Ascending aorta (tissue), 2 donors: ENCODE data around the gene TGFB2. TPM values are rescaled to one million over a fixed set of nuclear protein-coding genes. Genes with fewer than 3 reads are reported as not detected.

ENCODE experiments used
- DNase-seq, 2 donors: peaks; one replicate each; pipeline ENCODE4 v3.0.0-alpha.2; 2019; ENCODE audit warnings: low spot score in 2 of 2
- H3K27ac ChIP-seq, 2 donors: fragments of 200-600 bp; sonication (generic); one replicate each; pipeline ENCODE4 v1.5.1; 2016 to 2017; ENCODE audit warnings: mild to moderate bottlenecking in 1 of 2
- H3K27me3 ChIP-seq: fragments of 200-600 bp; sonication (generic); one replicate; pipeline ENCODE4 v1.5.1; 2017
- H3K36me3 ChIP-seq, 2 donors: fragments of 200-600 bp; sonication (generic); one replicate each; pipeline ENCODE4 v1.5.1; 2016
- H3K4me1 ChIP-seq, 2 donors: fragments of 200-600 bp; sonication (generic); one replicate each; pipeline ENCODE4 v1.5.1; 2016 to 2017; ENCODE audit warnings: mild to moderate bottlenecking in 1 of 2
- H3K4me3 ChIP-seq, 2 donors: fragments of 200-600 bp; sonication (generic); one replicate each; pipeline ENCODE4 v1.5.1; 2016 to 2017; ENCODE audit warnings: mild to moderate bottlenecking in 1 of 2
- H3K9me3 ChIP-seq, 2 donors: fragments of 200-600 bp; sonication (generic); one replicate each; pipeline ENCODE4 v1.5.1; 2016
- CTCF ChIP-seq, 3 experiments: fragments of 200-600 bp in 2 of 3; fragments of 450-650 bp in 1 of 3; sonication (generic) in 2 of 3; IDR thresholded peaks; one replicate each; pipeline ENCODE4 v1.5.1; 2016 to 2019; ENCODE audit warnings: antibody characterized with exemption in 3 of 3, mild to moderate bottlenecking in 1 of 3, moderate library complexity in 1 of 3
- intact Hi-C: fragments of 100-400 bp; cut with DNase I; formaldehyde crosslinking; loops from one replicate; pipeline ENCODE4 v1.15.1; 2023
- total RNA-seq: library from RNA; depleted of rRNA; stranded (reverse); fragments of >200 nt; gene quantifications from one replicate; pipeline ENCODE4 v1.1.0, GENCODE V29; 2016

The TGFB2 gene
- total RNA-seq, 1 donor from 2014 or later: 9.9 TPM

- Histone ChIP-seq H3K4me1 (peaks cover 0 to 7% of the 10 kb centered on the region in 2 donors), H3K4me3 (no peak overlapping the region), H3K36me3 (no peaks in the 10 kb centered on the region), H3K27me3 (no peaks in the 10 kb centered on the region), H3K9me3 (no peaks in the 10 kb centered on the region), H3K27ac (no peak overlapping the region)
- no peak for TF ChIP-seq CTCF (IDR thresholded peaks at IDR 0.05)
- DNase-seq: no peak
- intact Hi-C loops: no loop called here
Measured at GRCh38 chr1:218401441-218401997, 56.4 kb downstream of the TGFB2 start.

- Histone ChIP-seq H3K27me3 (no peaks in the 10 kb centered on the region), H3K27ac (no peak overlapping the region), H3K4me1 (peaks cover 0 to 7% of the 10 kb centered on the region in 2 donors), H3K9me3 (no peaks in the 10 kb centered on the region), H3K4me3 (no peak overlapping the region), H3K36me3 (no peaks in the 10 kb centered on the region)
- no peak for TF ChIP-seq CTCF (IDR thresholded peaks at IDR 0.05)
- intact Hi-C loops: no loop called here
- DNase-seq: no peak
Measured at GRCh38 chr1:218401998-218402785, 57.1 kb downstream of the TGFB2 start.

GRCh38 chr1:218402786-218403120, 57.6 kb downstream of the TGFB2 start:
- DNase-seq: no peak
- peaks cover 0 to 7% of the 10 kb centered on the region in 2 donors for H3K4me1 ChIP-seq
- no peak overlapping the region for H3K4me3 ChIP-seq
- no peaks in the 10 kb centered on the region for H3K36me3 ChIP-seq
- TF ChIP-seq CTCF (IDR thresholded peaks at IDR 0.05): no peak
- no peaks in the 10 kb centered on the region for H3K9me3 ChIP-seq
- H3K27me3 ChIP-seq: no peaks in the 10 kb centered on the region
- H3K27ac ChIP-seq: no peak overlapping the region
- intact Hi-C loops: no loop called here

- Histone ChIP-seq H3K27ac (no peak overlapping the region), H3K27me3 (no peaks in the 10 kb centered on the region), H3K4me1 (peaks cover 0 to 7% of the 10 kb centered on the region in 2 donors), H3K36me3 (no peaks in the 10 kb centered on the region), H3K4me3 (no peak overlapping the region), H3K9me3 (no peaks in the 10 kb centered on the region)
- intact Hi-C loops: no loop called here
- no peak for DNase-seq
- TF ChIP-seq CTCF (IDR thresholded peaks at IDR 0.05): no peak
Measured at GRCh38 chr1:218403300-218403699, 58.2 kb downstream of the TGFB2 start.

- DNase-seq: no peak
- intact Hi-C loops: no loop called here
- H3K27me3 ChIP-seq: no peaks in the 10 kb centered on the region
- TF ChIP-seq CTCF (IDR thresholded peaks at IDR 0.05): no peak
- no peak overlapping the region for H3K27ac ChIP-seq
- H3K4me1 ChIP-seq: peaks cover 0 to 4% of the 10 kb centered on the region in 2 donors
- no peak overlapping the region for H3K4me3 ChIP-seq
- H3K9me3 ChIP-seq: no peaks in the 10 kb centered on the region
- H3K36me3 ChIP-seq: no peaks in the 10 kb centered on the region
Measured at GRCh38 chr1:218407630-218408029, 62.5 kb downstream of the TGFB2 start.
